AG09309 (cell line): ENCODE results near the gene CR1.
"Not testable (repeated sequence)": the region's sequence is repeated elsewhere in the genome, so short reads cannot be mapped to it uniquely, and the experiment has no call there.

ENCODE experiments used
- DNase-seq: peaks from one replicate; pipeline ENCODE4 v3.0.0-alpha.2; 2010; ENCODE audit warnings: low read depth
- H3K4me3 ChIP-seq: 2 replicates; pipeline ENCODE4 v1.5.1; 2011; ENCODE audit warnings: mild to moderate bottlenecking, low read depth, low read length, moderate library complexity; ENCODE audit not compliant: control insufficient read depth
- TF ChIP-seq, protein P1 (sequence below): IDR thresholded peaks from 2 replicates; pipeline ENCODE4 v1.5.1; 2011; ENCODE audit warnings: mild to moderate bottlenecking, low read depth, low read length, inconsistent platforms; ENCODE audit not compliant: insufficient read depth, control insufficient read depth; ENCODE audit errors: missing control alignments

CR1 gene

DNA sequence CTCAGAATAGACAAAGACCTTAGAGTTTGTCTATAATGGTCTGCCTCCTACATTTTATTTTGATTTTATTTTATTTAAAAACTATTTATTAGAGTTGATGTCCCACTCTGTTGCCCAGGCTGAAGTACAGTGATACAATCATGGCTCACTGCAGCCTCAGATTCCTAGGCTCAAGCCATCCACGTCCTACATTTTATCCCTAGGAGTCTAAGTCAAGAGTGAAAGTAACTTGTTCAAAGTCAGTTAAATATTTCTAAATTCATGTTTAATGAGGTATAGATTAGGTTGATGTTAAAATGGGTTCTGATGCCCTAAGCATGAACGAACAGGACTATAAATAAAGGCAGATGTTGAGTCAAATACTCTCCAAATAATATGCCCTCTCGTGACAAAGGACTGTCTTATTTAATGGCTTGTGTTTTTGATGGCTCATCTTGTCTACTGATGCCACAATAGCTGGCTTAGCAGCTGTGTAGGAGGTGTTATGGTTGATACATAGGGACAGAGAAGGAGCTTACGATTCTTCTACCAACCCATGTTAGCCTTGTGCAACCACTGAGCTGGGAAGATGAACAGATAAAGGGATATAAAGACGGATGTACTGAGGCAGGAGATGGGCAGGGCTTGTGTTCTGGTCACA is 83.0 kb downstream of the CR1 start:
- TF ChIP-seq, protein P1, sequence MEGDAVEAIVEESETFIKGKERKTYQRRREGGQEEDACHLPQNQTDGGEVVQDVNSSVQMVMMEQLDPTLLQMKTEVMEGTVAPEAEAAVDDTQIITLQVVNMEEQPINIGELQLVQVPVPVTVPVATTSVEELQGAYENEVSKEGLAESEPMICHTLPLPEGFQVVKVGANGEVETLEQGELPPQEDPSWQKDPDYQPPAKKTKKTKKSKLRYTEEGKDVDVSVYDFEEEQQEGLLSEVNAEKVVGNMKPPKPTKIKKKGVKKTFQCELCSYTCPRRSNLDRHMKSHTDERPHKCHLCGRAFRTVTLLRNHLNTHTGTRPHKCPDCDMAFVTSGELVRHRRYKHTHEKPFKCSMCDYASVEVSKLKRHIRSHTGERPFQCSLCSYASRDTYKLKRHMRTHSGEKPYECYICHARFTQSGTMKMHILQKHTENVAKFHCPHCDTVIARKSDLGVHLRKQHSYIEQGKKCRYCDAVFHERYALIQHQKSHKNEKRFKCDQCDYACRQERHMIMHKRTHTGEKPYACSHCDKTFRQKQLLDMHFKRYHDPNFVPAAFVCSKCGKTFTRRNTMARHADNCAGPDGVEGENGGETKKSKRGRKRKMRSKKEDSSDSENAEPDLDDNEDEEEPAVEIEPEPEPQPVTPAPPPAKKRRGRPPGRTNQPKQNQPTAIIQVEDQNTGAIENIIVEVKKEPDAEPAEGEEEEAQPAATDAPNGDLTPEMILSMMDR, result no peak
- H3K4me3 ChIP-seq, result no peak overlapping the region
- DNase-seq, result no peak

DNA sequence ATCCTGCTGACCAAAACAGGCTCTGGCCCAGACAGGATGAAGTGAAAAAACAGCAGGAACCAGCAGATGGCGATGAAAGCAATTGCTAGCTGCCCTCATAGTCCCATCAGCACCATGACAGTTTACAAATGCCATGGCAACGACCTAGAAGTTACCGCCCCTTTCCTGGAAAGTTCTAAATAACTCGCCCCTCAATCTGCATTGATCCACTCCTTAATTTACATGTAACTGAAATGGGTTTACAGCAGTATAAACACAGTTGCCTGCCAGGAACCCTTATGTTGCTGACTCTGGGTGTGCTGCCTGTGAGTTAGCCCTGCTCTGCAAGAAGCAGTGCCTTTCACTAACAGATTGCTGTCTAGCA is 83.5 kb downstream of the CR1 start:
- no peak overlapping the region for H3K4me3 ChIP-seq
- DNase-seq, result peak; percentile 20
- TF ChIP-seq, protein P1, result peak; percentile 75

- DNase-seq, result no peak
- TF ChIP-seq, protein P1, result no peak
- H3K4me3 ChIP-seq, result no peak overlapping the region
These were observed 85.7 kb downstream of the CR1 start for GRCh38 chr1:207581496-207582153.

DNA sequence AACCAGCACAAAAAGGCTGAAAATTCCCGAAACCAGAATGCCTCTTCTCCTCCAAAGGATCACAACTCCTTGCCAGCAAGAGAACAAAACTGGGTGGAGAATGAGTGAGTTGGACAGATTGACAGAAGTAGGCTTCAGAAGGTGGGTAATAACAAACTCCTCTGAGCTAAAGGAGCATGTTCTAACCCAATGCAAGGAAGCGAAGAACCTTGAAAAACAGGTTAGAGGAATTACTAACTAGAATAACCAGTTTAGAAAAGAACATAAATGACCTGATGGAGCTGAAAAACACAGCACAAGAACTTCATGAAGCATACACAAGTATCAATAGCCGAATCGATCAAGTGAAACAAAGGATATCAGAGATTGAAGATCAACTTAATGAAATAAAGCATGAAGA is 93.5 kb downstream of the CR1 start:
- DNase-seq, result not testable (repeated sequence)

GRCh38 chr1:207591205-207591604 is 95.2 kb downstream of the CR1 start:
- not testable (repeated sequence) for DNase-seq, H3K4me3 ChIP-seq

More for the DNA sequence above, 93.5 kb downstream of the CR1 start:
- H3K4me3 ChIP-seq, result not testable (repeated sequence)

DNA sequence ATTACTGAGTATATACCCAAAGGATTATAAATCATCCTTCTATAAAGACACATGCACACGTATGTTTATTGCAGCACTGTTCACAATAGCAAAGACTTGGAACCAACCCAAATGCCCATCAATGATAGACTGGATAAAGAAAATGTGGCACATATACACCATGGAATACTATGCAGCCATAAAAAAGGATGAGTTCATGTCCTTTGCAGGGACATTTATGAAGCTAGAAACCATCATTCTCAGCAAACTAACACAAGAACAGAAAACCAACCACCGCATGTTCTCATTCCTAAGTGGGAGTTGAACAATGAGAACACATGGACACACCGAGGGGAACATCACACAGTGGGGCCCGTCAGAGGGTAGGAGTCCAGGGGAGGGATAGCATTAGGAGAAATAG is 98.1 kb downstream of the CR1 start:
- DNase-seq, H3K4me3 ChIP-seq: not testable (repeated sequence)

- no peak for DNase-seq
- TF ChIP-seq, protein P1, result no peak
- H3K4me3 ChIP-seq, result no peak overlapping the region
These were observed 107.8 kb downstream of the CR1 start for GRCh38 chr1:207603777-207604176.

- TF ChIP-seq, protein P1, result no peak
- no peak overlapping the region for H3K4me3 ChIP-seq
- no peak for DNase-seq
These were observed 109.7 kb downstream of the CR1 start for GRCh38 chr1:207605444-207606361.
